Left lung (tissue), 10 donors: ENCODE data around the gene TRABD2A. TPM values are rescaled to one million over a fixed set of nuclear protein-coding genes. Genes with fewer than 3 reads are reported as not detected.

Experiments used
- ATAC-seq: fragments of 200-7000 bp; cut with Tn5 transposase; one replicate; pipeline ENCODE4 v1.9.1; 2020; ENCODE audit warnings: moderate library complexity
- DNase-seq, 4 donors: peaks; one replicate each; pipeline ENCODE4 v3.0.0-alpha.2; 2013 to 2020
- H3K27ac ChIP-seq, 2 donors: fragments of 200-600 bp; sonication (generic) in 1 of 2; one replicate each; pipeline versions ENCODE4 v1.5.0 to v1.8.0; 2020 to 2021
- H3K27me3 ChIP-seq, 2 donors: fragments of 200-600 bp; sonication (generic) in 1 of 2; one replicate each; pipeline versions ENCODE4 v1.5.0 to v1.8.0; 2020 to 2021
- H3K36me3 ChIP-seq, 2 donors: fragments of 200-600 bp; sonication (generic) in 1 of 2; one replicate each; pipeline versions ENCODE4 v1.5.0 to v1.8.0; 2020 to 2021
- H3K4me1 ChIP-seq, 2 donors: fragments of 200-600 bp; one replicate each; pipeline ENCODE4 v1.8.0; 2021
- H3K4me3 ChIP-seq, 2 donors: fragments of 200-600 bp; sonication (generic) in 1 of 2; one replicate each; pipeline versions ENCODE4 v1.5.0 to v1.8.0; 2020 to 2021; ENCODE audit warnings: mild to moderate bottlenecking in 1 of 2
- H3K9me3 ChIP-seq, 2 donors: fragments of 200-600 bp; sonication (generic) in 1 of 2; one replicate each; pipeline versions ENCODE4 v1.5.0 to v1.8.0; 2020 to 2021
- intact Hi-C, 2 donors: fragments of 100-400 bp; cut with DNase I; formaldehyde crosslinking; loops; one replicate each; pipeline versions ENCODE4 v1.11.2 to v1.14.2; 2022
- polyA plus RNA-seq, 6 donors: library from polyadenylated mRNA; unstranded; fragments of 120-200 nt; gene quantifications; one replicate each; pipeline ENCODE4 v1.2.1, GENCODE V29; 2013; ENCODE audit not compliant: insufficient read length in 6 of 6
- total RNA-seq, 2 donors: library from RNA; stranded (reverse); fragmentation: NEBNext Ultra II Directional; extraction: Animal tissue kit (Norgen Biotek cat#: 25700); gene quantifications; one replicate each; pipeline ENCODE4 v1.2.1, GENCODE V29; 2021
- TF ChIP-seq, protein P1 (sequence below), 2 donors: fragments of 200-600 bp; sonication (generic) in 1 of 2; IDR thresholded peaks; one replicate each; pipeline versions ENCODE4 v1.5.0 to v1.8.0; 2021; ENCODE audit warnings: antibody characterized with exemption in 2 of 2
- donor health status: DM: no; HTN: yes; CAD: no.
- donor health status: DM: no; HTN: no; CAD: no.

The TRABD2A gene
- total and polyA plus RNA-seq, 8 donors: 3.0 to 24.7 (median 21.8) TPM

DNA sequence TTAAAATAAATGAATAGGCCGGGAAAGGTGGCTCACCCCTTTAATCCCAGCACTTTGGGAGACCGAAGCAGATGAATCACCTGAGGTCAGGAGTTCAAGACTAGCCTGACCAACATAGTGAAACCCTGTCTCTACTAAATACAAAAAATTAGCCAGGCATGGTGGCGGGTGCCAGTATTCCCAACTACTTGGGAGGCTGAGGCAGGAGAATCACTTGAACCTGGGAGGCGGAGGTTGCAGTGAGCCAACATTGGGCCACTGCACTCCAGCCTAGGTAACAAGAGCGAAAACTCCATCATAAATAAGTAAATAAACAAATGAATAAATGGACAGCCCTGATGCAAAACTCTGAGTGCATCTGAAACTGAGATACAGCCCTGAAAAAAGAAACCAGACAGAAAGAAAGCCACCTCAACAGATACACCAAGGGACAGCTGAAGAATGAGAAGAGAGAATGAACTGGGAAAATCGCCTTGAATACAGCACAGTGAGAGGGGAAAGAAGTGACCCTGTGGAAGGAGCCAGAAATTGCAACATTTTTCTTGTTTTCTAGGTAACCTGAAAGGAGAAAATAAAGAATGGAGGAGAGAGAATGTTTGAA lies 64.4 kb downstream of the TRABD2A start:
- DNase-seq (no peak), ATAC-seq (no peak)
- no peak overlapping the region for H3K4me3 ChIP-seq
- no peaks in the 10 kb centered on the region for H3K36me3 ChIP-seq
- TF ChIP-seq, protein P1, sequence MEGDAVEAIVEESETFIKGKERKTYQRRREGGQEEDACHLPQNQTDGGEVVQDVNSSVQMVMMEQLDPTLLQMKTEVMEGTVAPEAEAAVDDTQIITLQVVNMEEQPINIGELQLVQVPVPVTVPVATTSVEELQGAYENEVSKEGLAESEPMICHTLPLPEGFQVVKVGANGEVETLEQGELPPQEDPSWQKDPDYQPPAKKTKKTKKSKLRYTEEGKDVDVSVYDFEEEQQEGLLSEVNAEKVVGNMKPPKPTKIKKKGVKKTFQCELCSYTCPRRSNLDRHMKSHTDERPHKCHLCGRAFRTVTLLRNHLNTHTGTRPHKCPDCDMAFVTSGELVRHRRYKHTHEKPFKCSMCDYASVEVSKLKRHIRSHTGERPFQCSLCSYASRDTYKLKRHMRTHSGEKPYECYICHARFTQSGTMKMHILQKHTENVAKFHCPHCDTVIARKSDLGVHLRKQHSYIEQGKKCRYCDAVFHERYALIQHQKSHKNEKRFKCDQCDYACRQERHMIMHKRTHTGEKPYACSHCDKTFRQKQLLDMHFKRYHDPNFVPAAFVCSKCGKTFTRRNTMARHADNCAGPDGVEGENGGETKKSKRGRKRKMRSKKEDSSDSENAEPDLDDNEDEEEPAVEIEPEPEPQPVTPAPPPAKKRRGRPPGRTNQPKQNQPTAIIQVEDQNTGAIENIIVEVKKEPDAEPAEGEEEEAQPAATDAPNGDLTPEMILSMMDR (IDR thresholded peaks at IDR 0.05): no peak
- no peak overlapping the region for H3K27ac ChIP-seq
- intact Hi-C loops: no loop called here
- no peaks in the 10 kb centered on the region for H3K4me1 ChIP-seq
- H3K9me3 ChIP-seq: no peaks in the 10 kb centered on the region
- no peaks in the 10 kb centered on the region for H3K27me3 ChIP-seq

DNA sequence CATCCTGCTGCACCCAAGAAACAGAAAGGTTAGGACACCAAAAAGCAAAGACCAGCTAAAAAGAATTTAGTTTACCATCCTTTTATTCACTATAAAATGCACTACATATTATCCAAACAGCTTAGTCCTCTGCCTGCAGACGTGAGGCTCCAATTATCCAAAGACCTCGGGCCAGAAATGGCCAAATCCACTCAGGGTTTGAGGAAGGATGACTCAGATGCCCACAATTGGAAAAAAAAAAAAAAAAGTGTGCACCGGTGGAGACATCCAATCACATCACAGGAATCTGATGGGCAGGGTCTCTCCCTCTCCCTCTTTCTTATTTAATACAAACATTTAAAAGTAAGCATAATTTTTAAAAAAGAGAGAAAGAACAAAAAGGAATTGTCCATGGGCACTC lies 65.7 kb downstream of the TRABD2A start:
- intact Hi-C loops: no loop called here

DNA sequence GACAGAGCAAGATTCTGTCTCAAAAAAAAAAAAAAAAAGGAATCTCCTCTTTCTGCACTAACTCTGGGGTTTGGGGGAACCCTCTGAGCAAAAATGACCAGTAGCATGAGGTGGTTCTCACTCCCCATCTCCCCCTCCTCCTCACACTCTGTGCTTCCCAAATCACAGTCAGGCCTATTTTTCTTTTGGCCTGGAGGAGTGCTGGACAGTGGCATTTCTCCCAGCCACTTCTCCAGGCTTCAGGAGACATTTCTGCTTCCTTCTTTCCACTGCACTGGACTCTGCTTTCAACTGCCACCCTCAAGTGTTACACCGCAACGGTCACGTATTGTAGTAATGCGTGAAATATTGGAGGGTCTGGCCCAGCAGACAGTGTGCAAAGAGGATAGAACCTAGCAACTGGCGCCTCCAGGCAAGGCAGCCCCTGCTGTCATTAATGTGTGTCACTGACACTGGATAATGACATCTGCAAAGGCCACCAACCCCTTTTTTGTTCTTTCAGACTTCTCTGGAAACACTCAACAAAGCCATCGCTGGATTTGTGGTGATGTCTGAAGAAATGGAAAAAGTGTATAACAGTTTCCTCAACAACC lies 68.9 kb downstream of the TRABD2A start:
- H3K27ac ChIP-seq: no peak overlapping the region
- H3K9me3 ChIP-seq: no peaks in the 10 kb centered on the region
- intact Hi-C loops: no loop called here
- no peaks in the 10 kb centered on the region for H3K27me3 ChIP-seq
- no peak for ATAC-seq
- no peak for DNase-seq
- no peak overlapping the region for H3K4me3 ChIP-seq
- peaks cover 7 to 11% of the 10 kb centered on the region in 2 donors for H3K4me1 ChIP-seq
- H3K36me3 ChIP-seq: no peaks in the 10 kb centered on the region
- TF ChIP-seq, protein P1 (IDR thresholded peaks at IDR 0.05): no peak

More for the DNA sequence above, 65.7 kb downstream of the TRABD2A start:
- Histone ChIP-seq H3K9me3 (no peaks in the 10 kb centered on the region), H3K27me3 (no peaks in the 10 kb centered on the region), H3K4me1 (no peaks in the 10 kb centered on the region), H3K36me3 (no peaks in the 10 kb centered on the region), H3K4me3 (no peak overlapping the region), H3K27ac (no peak overlapping the region)
- TF ChIP-seq, protein P1 (IDR thresholded peaks at IDR 0.05): no peak
- no peak for ATAC-seq
- no peak for DNase-seq

DNA sequence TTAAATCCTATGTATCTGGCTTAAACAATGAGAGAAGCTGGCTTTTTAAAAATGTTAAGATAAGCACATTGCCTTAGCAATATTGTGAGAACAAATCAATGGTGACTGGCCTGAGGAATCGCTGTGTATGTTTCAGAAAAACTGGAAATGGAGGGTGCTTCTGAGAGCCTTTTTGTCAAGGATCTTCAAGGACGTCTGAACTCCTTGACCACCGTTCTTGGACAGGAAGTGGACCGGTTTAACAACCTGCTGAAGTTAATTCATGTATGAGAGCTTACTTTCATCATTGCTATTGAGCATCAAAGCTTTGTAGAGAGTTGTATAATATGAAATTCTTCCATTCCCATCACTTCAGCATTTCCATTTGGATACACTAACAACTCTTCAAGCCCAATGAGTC lies 72.6 kb downstream of the TRABD2A start:
- Histone ChIP-seq H3K9me3 (no peaks in the 10 kb centered on the region), H3K4me3 (no peak overlapping the region), H3K27me3 (no peaks in the 10 kb centered on the region), H3K4me1 (peaks cover 11 to 14% of the 10 kb centered on the region in 2 donors), H3K36me3 (no peaks in the 10 kb centered on the region), H3K27ac (peak overlapping the region in 1 of 2 donors; percentile 84)
- ATAC-seq (peak; percentile 72), DNase-seq (peak in 1 of 4 donors; percentile 54)
- TF ChIP-seq, protein P1 (IDR thresholded peaks at IDR 0.05): no peak
- intact Hi-C loops: no loop called here

DNA sequence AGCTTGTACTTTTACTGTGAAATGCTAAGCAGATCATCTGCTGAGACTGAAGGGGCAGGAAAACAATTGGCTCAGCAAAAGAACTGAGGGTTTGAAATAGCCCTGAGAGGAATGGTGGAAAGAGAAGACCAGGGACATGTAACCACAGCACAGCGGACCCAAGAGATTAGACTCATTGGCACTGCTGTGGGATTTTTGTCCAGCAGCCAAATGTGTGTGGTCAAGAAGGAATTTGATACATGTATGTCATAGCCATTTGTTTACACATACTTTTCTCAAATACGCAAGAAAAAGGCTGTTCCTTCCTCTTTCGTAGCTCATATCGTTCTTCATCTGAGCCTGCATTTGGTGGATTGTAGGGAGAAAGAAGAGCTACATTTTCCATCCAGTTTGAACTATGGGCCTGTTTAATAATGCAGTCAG lies 73.8 kb downstream of the TRABD2A start:
- no peak overlapping the region for H3K4me3 ChIP-seq
- TF ChIP-seq, protein P1 (IDR thresholded peaks at IDR 0.05): no peak
- H3K36me3 ChIP-seq: no peaks in the 10 kb centered on the region
- DNase-seq (peak in 3 of 4 donors; percentile 66 to 77 (median 73)), ATAC-seq (peak; percentile 79)
- H3K9me3 ChIP-seq: peaks cover 0 to under 1% of the 10 kb centered on the region in 2 donors
- H3K4me1 ChIP-seq: peaks cover 11 to 14% of the 10 kb centered on the region in 2 donors
- peak overlapping the region; percentile 55 to 84 for H3K27ac ChIP-seq
- intact Hi-C loops: no loop called here
- no peaks in the 10 kb centered on the region for H3K27me3 ChIP-seq
